Measurements from ENCODE around the gene LIMS4. TPM values are rescaled to one million over a fixed set of nuclear protein-coding genes. Genes with fewer than 3 reads are reported as not detected.
"Not testable (repeated sequence)": the region's sequence is repeated elsewhere in the genome, so short reads cannot be mapped to it uniquely, and the experiment has no call there.

LIMS4 gene
- polyA plus RNA-seq, 3 donors: 0.90 to 1.3 (median 1.0) TPM

- not testable (repeated sequence) for DNase-seq (ENCODE audit: extremely low read depth in 1 of 11, low read depth in 9 of 11, low spot score in 4 of 11)
Observed at GRCh38 chr2:110456291-110457213, 16.1 kb downstream of the LIMS4 start.

DNA sequence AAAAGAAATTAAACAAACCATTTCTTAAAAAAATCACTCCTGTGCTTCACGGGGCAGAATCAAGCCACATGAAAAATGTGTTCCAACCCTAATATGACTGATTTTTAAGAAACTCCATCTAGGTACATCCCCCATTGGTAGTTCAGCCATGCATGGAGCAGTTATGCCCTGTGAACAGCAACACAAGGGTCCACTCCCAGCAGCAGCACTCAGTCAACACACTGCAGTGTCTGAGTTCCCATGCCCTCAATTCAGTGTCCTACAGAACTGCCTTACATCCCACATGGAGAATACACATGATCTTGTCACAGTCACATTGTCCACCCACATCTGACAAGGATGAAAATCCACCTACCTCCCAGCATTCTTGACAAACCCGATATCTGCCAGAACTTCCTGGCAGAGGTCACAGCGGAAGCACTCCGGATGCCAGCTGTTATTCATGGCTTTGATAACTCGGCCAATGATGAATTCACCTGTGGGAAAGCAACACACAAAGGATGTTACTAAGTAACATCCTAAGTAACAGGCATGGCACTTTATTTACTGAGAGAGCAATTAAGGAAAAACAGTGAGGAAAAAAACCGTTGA lies 17.4 kb downstream of the LIMS4 start:
- DNase-seq (ENCODE audit: extremely low read depth in 1 of 11, low read depth in 9 of 11, low spot score in 4 of 11): not testable (repeated sequence)

DNA sequence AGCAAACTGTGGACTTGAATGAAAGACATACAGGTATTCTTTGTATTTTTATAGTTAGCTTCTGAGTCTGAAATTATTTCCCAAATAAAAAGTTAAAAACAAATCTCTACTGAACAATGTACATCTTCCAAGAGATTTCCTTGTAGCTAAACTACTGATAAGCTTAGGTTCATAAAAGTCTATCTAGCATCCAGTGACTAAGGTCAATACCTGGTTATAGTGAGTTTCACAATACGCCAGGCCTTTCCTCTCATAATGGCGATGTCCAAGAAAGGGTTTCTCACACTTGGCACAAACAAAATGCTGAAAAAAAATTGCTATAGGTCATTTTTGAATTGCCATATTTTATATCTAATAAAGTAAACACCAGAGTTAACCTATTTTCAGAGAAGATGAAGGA lies 21.7 kb downstream of the LIMS4 start:
- not testable (repeated sequence) for DNase-seq (ENCODE audit: extremely low read depth in 1 of 11, low read depth in 9 of 11, low spot score in 4 of 11)

DNA sequence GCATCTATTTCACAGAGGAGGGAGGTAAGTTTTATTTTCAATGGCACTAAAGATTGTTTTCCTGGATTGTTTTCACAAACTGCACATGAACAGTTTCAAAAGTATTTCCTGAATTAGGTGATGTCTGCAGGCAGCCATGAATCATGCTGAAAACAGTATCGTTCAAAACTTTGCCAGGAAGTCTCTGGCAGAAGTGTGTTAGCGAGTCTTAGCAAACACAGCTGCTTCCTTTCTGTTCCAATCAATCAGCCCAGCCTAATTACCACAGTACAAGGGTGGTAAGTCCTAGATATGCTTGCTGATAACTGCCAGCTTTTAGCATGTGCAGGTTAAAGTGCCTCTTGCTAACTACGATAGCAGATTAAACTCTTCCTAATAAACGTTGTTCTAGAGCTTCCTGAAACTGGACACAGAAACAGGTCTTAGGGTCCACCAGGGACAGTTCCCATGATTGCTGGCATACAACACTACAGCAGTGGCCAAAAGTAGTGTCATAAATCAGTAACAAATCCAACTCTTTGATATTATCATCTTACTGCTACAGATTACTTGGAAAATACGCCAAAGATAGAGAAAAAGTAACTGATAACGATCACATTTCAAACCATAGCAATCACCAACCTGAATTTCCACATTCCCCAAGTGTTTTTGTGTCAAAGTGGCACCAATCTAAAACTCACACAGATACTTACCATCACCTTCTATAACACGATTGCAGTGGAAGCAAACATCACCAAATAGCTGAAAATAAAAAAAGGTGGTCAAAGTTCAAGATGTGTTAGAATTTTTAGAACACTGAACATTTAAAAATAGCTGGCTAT lies 23.3 kb downstream of the LIMS4 start:
- not testable (repeated sequence) for DNase-seq (ENCODE audit: extremely low read depth in 1 of 11, low read depth in 9 of 11, low spot score in 4 of 11)

- DNase-seq (ENCODE audit: extremely low read depth in 1 of 11, low read depth in 9 of 11, low spot score in 4 of 11): not testable (repeated sequence)
Observed at GRCh38 chr2:110446644-110447043, 26.0 kb downstream of the LIMS4 start.

- DNase-seq (ENCODE audit: extremely low read depth in 1 of 11, low read depth in 9 of 11, low spot score in 4 of 11): not testable (repeated sequence)
Observed at GRCh38 chr2:110443305-110444005, 29.2 kb downstream of the LIMS4 start.

DNA sequence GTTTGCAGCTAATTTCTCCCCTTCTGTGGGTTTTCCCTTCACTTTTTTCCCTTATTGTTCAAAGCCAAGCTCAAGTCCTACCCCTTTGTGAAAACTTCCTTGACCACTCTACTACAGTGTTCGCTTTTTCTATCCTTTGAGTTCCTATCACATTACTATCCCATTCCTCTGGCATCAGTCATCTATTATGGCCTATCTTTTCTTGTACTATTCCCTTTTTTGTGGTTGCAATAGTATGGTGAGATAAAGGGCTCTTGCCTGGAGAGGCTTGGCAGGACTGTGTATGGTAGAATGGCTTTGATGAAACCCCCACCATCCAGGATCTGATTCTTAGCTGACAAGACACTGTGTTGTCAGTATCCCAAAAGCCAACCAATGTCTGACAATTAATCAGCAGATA lies 30.7 kb downstream of the LIMS4 start:
- DNase-seq (ENCODE audit: extremely low read depth in 1 of 11, low read depth in 9 of 11, low spot score in 4 of 11): not testable (repeated sequence)

DNA sequence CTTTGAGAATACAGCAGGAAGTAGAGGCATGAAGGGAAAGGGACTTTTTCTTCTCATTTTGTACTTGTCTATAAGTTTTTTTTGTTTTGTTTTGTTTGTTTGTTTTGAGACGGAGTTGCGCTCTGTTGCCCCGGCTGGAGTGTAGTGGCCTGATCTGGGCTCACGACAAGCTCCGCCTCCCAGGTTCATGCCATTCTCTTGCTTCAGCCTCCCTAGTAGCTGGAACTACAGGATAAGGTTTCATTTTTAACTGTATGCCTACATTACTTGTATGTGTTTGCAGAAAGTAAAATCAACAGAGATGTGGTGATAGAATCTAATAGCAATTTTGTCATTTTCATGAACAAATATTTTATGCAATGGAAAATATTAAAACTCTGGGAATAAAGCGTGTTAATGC lies 38.1 kb downstream of the LIMS4 start:
- not testable (repeated sequence) for DNase-seq (ENCODE audit: extremely low read depth in 1 of 11, low read depth in 9 of 11, low spot score in 4 of 11)

- not testable (repeated sequence) for DNase-seq (ENCODE audit: extremely low read depth in 1 of 11, low read depth in 9 of 11, low spot score in 4 of 11)
Observed at GRCh38 chr2:110425725-110426124, 46.9 kb downstream of the LIMS4 start.

GRCh38 chr2:110424421-110424820 lies 48.2 kb downstream of the LIMS4 start:
- not testable (repeated sequence) for DNase-seq (ENCODE audit: extremely low read depth in 1 of 11, low read depth in 9 of 11, low spot score in 4 of 11)

GRCh38 chr2:110423574-110423962 lies 49.0 kb downstream of the LIMS4 start:
- not testable (repeated sequence) for DNase-seq (ENCODE audit: extremely low read depth in 1 of 11, low read depth in 9 of 11, low spot score in 4 of 11)

DNA sequence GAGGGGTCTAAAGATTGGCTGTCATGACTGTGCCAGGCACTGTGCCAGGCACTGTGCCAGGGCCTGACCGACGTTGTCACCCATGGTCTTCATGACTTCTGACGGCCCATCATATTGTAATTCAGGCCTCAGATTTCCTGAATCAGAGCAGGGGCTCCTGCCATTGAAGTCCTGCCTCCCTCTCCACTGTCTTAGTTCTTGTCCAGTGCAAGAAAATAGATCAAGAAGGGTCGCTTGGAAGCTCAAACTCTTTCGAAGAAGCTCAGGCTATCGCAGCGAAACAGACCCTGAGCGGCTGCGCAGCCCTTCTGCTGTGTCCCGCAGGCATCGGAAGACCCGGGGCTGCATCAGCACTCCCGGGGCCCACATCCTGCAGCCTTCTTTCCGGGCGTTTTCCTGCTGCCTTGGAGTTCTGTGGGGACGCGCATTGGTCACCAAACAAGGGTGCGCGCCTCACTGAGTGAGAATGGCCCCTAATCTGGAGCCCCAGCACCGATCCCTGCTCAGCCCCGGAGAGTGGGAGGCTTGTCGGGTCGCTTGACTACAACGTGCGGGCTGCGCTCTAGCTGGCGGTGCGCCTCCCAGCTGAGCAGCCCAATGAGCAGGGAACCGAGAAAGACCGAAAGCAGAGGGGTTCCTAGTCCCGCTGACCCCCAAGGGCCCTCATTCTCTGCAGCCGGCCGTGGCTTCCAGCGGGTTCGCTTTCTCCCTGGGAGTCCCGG lies 49.6 kb downstream of the LIMS4 start:
- DNase-seq (ENCODE audit: extremely low read depth in 1 of 11, low read depth in 9 of 11, low spot score in 4 of 11): not testable (repeated sequence)

GRCh38 chr2:110420641-110421354 lies 51.8 kb downstream of the LIMS4 start:
- DNase-seq (ENCODE audit: extremely low read depth in 1 of 11, low read depth in 9 of 11, low spot score in 4 of 11): not testable (repeated sequence)

DNA sequence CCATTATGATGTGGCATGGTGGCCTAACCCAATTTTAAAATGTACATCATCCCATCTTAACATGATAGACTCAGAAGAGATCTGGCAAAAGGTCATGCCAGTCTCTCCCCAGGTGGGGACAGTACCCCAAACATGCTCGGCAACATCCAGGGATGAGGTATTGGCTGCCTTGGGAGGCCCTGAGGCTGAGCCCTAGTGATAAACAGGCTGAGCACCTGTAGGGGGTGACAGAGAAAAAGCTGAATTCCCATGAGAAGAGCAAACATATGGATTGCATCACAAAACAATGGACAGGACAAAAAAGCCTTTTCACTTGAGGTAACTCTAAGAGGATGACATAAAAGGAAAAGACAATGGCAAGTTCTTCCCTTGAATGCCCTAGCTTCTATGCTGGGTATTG lies 65.5 kb downstream of the LIMS4 start:
- not testable (repeated sequence) for DNase-seq (ENCODE audit: extremely low read depth in 1 of 11, low read depth in 9 of 11, low spot score in 4 of 11)

- DNase-seq (ENCODE audit: extremely low read depth in 1 of 11, low read depth in 9 of 11, low spot score in 4 of 11): not testable (repeated sequence)
Observed at GRCh38 chr2:110404988-110405387, 67.6 kb downstream of the LIMS4 start.

DNA sequence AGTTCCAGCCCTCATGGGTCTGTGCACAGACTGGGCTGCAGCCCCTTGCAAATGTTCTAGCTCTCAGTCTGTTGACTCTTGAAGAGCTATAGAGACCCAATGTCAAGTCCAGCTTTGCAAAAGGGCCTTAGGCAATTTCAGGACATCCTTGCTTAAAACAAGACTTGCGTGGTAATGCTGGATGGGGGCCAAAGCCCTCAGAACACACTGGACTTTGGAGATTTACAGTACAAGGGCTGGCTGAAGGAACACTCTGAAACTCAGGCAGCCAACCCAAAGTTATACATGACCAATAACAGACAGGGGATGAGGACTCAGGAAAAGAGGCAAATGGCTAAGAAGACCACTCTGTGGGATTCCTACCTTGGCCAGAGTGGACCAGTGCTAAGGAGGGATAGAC lies 68.4 kb downstream of the LIMS4 start:
- DNase-seq (ENCODE audit: extremely low read depth in 1 of 11, low read depth in 9 of 11, low spot score in 4 of 11): not testable (repeated sequence)

- not testable (repeated sequence) for DNase-seq (ENCODE audit: extremely low read depth in 1 of 11, low read depth in 9 of 11, low spot score in 4 of 11)
Observed at GRCh38 chr2:110401001-110401618, 71.5 kb downstream of the LIMS4 start.
